Measurements from ENCODE around the gene GH1. TPM values are rescaled to one million over a fixed set of nuclear protein-coding genes. Genes with fewer than 3 reads are reported as not detected.
"Not testable (repeated sequence)": the region's sequence is repeated elsewhere in the genome, so short reads cannot be mapped to it uniquely, and the experiment has no call there.

GH1 gene
- total RNA-seq, 2 donors from 2014 or later = not detected

DNA sequence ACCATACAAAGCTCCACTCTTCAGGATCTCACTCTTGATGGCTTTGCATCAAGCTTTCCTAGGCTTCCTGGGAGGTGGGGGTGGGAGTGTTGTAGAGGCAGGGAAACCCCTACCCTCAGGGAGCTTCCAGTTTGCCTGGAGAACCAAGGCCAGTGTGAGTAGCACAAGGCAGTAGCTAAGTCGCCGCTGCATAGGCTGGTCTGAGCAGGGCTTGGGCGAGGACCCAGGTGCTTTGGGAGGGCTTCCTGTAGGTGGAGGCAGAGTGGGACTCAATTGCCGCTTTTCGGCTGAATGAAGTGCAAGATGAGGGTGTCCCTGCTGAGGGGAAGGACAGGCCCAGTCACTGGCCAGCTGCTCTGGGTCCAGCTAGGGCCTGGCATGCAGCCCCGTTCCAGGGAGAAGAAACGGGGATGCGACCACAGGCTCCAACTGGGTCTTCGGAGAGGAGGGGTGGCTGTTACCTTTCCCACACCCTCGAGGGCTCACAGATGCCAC lies 9.6 kb upstream of the GH1 start:
- no peaks in the 10 kb centered on the region for H3K9me3 Mint-ChIP-seq
- H3K36me3 Mint-ChIP-seq (ENCODE audit: insufficient read depth in 2 of 2) = no peaks in the 10 kb centered on the region
- no peak for DNase-seq
- H3K4me3 Mint-ChIP-seq = no peak overlapping the region
- no peak overlapping the region for H3K27ac Mint-ChIP-seq
- no peak for ATAC-seq (replicated peaks in 1 of 2)
- no peaks in the 10 kb centered on the region for H3K27me3 Mint-ChIP-seq (ENCODE audit: low read depth)
- H3K4me1 Mint-ChIP-seq (ENCODE audit: low read depth) = peaks cover 24% of the 10 kb centered on the region

DNA sequence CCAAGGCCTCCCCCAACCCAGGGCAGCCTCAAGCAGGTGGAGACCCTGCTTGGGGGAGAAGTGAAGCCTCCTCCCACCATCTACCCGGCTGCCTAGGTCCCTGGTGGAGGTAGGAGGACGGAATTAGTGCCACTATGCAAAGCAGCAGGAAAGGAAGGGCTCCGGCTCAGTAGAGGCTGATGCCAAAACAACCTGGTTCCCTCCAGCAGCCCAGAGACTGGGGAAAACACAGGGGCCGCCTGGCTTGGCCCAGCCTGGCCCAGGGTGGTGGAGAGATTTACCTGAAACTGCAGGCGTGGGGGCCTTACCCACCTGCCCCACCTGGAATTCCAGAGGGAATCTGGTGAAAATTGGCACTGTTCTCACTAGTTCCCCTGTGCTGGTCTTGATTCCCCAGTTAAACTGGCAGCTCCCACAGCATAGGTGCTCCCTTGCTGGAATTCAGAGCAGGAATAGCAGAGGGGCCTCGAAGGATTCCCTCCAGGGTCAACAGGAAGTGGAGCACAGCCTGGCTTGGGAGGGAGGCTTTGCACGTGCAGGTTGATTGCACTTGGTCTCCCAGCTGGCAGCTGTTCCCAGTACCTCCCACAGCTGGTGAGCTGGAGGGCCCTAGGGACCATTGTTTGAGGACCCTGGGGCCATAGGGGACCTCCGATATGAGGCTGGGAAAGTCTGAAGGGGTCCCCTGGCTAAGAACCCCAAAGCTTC lies 9.0 kb upstream of the GH1 start:
- H3K4me1 Mint-ChIP-seq (ENCODE audit: low read depth) = peaks cover 21% of the 10 kb centered on the region
- no peak overlapping the region for H3K4me3 Mint-ChIP-seq
- no peaks in the 10 kb centered on the region for H3K27me3 Mint-ChIP-seq (ENCODE audit: low read depth)
- no peak for ATAC-seq (replicated peaks in 1 of 2)
- DNase-seq = no peak
- no peaks in the 10 kb centered on the region for H3K9me3 Mint-ChIP-seq
- H3K36me3 Mint-ChIP-seq (ENCODE audit: insufficient read depth in 2 of 2) = no peaks in the 10 kb centered on the region
- H3K27ac Mint-ChIP-seq = no peak overlapping the region

DNA sequence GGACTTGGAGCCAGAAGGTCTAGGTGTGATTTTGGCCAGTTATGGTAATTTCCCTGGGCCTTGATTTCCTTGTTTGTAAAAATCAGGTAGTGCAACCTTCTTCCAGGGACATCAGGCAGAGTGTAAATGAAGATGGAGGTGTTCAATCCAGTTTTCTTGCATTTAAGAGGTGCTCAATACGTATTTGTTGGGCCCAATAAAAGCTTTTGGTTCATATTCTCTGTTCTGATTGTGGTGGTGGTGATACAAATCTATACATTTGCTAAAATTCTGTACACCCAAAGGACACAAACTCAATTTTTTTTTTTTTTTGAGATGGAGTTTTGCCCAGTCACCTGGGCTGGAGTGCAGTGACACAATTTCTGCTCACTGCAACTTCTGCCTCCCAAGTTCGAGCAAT lies 7.5 kb upstream of the GH1 start:
- peaks cover 8% of the 10 kb centered on the region for H3K4me1 Mint-ChIP-seq (ENCODE audit: low read depth)
- H3K36me3 Mint-ChIP-seq (ENCODE audit: insufficient read depth in 2 of 2) = no peaks in the 10 kb centered on the region
- no peak for DNase-seq
- no peak overlapping the region for H3K27ac Mint-ChIP-seq
- no peak for ATAC-seq (replicated peaks in 1 of 2)
- no peaks in the 10 kb centered on the region for H3K27me3 Mint-ChIP-seq (ENCODE audit: low read depth)
- no peak overlapping the region for H3K4me3 Mint-ChIP-seq
- H3K9me3 Mint-ChIP-seq = no peaks in the 10 kb centered on the region

DNA sequence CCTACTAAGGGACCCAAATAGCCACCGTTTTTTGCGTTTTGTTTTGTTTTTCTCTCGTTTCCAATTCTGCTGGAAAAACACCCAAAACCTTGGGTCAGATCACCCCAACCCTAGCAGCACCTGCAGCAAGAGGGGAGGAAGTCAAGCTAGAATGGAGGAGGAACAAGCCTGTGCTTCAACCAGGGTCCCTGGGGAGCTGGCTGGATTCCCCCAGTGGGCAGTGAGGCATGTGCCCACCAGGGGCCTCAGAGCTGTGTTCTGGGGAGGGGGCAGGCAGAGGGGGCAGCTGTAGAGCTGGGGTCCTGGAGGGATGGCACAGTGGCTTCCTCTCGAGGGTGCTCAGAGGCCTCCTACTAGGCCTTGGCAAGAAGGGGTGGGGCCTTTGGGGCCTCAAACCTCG lies 7.0 kb upstream of the GH1 start:
- H3K4me3 Mint-ChIP-seq = no peak overlapping the region
- peaks cover 2% of the 10 kb centered on the region for H3K4me1 Mint-ChIP-seq (ENCODE audit: low read depth)
- H3K36me3 Mint-ChIP-seq (ENCODE audit: insufficient read depth in 2 of 2) = no peaks in the 10 kb centered on the region
- H3K9me3 Mint-ChIP-seq = no peaks in the 10 kb centered on the region
- no peak overlapping the region for H3K27ac Mint-ChIP-seq
- ATAC-seq (replicated peaks in 1 of 2) = no peak
- no peaks in the 10 kb centered on the region for H3K27me3 Mint-ChIP-seq (ENCODE audit: low read depth)
- DNase-seq = no peak

DNA sequence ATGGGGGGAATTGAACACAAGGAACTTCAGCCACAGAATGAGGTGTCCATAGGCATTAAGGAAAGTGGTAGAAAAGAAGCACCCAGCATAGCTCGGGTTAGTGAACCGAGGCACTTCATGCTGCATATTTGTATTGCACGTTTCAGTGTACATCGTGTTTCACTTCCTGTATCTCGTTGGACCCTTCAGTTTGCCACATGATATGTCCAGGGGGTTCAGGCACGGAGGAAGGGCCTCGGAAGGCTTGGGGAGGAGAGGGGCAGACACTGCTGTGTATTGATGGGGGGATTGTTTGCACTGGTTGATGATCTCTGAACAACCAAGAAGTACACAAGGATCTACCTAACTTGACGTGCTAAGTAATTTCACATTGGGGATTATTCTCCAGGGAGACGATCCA lies 3.8 kb upstream of the GH1 start:
- not testable (repeated sequence) for H3K36me3 Mint-ChIP-seq (ENCODE audit: insufficient read depth in 2 of 2); H3K27me3 Mint-ChIP-seq (ENCODE audit: low read depth); H3K4me1 Mint-ChIP-seq (ENCODE audit: low read depth); H3K4me3 Mint-ChIP-seq; H3K9me3 Mint-ChIP-seq; ATAC-seq (replicated peaks in 1 of 2); H3K27ac Mint-ChIP-seq; DNase-seq

DNA sequence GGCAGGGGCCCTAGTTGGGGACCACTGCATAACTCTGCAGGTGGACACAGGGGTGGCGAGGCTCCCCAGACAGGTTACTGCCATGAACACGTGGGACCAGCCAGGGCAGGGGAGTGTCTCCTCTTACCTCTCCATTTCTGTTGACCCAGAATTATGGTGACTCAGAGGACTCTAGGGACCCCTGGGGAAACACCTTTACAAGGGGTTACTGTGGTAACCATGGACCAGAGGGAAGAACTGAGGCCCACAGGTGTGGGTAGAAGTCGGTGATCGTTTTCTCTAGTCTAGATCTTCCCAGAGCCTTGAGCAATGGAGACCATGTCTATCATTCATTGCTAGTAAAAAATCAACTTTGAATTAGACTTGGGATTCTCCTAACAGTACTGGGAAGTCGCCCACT lies 2.1 kb upstream of the GH1 start:
- H3K27me3 Mint-ChIP-seq (ENCODE audit: low read depth); H3K36me3 Mint-ChIP-seq (ENCODE audit: insufficient read depth in 2 of 2); ATAC-seq (replicated peaks in 1 of 2); H3K4me1 Mint-ChIP-seq (ENCODE audit: low read depth); DNase-seq; H3K27ac Mint-ChIP-seq; H3K4me3 Mint-ChIP-seq; H3K9me3 Mint-ChIP-seq: not testable (repeated sequence)

DNA sequence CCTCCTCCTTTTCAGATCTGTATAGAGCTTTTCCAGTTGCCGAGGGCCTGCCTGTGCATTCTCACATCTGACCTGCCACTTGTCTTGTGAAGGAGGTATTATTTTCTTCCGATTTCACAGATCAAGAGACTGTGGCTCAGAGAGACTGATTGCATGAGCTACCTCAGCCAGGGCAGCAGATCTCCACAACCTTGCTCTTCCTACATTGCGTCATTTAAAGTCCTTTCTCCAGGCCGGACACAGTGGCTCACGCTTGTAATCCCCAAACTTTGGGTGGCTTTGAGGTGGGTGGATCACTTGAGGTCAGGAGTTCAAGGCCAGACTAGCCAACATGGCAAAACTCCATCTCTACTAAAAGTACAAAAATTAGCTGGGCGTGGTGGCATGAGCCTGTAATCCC lies 1.4 kb upstream of the GH1 start:
- not testable (repeated sequence) for H3K36me3 Mint-ChIP-seq (ENCODE audit: insufficient read depth in 2 of 2); DNase-seq; H3K9me3 Mint-ChIP-seq; H3K4me3 Mint-ChIP-seq; ATAC-seq (replicated peaks in 1 of 2); H3K4me1 Mint-ChIP-seq (ENCODE audit: low read depth); H3K27ac Mint-ChIP-seq; H3K27me3 Mint-ChIP-seq (ENCODE audit: low read depth)

DNA sequence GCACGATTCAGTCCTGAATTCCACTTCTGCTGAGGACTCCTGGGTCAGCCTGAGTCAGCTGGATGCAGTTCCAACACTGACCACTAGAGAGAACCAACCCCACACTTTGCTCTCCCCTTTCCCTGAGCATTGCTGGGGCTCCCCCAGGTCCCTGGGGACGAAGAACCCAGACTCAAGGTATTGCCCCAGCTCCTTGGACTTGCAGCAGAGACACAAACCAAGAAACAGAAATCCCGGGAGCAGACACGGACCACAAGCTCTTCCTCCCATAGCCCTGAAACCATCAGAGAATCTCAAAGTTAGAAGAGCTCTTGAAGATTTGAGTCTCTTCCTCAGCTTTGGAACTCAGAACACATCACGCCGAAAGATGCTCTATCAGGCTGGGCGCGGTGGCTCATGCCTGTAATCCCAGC lies 678 bp upstream of the GH1 start:
- Mint-ChIP-seq H3K36me3 (ENCODE audit: insufficient read depth in 2 of 2) (no peaks in the 10 kb centered on the region), H3K27ac (no peak overlapping the region), H3K4me1 (ENCODE audit: low read depth) (peaks cover 7% of the 10 kb centered on the region), H3K27me3 (ENCODE audit: low read depth) (no peaks in the 10 kb centered on the region), H3K4me3 (no peak overlapping the region), H3K9me3 (no peaks in the 10 kb centered on the region)
- ATAC-seq (replicated peaks in 1 of 2) (peak; percentile 94 to 95), DNase-seq (peak; percentile 71 to 80)

DNA sequence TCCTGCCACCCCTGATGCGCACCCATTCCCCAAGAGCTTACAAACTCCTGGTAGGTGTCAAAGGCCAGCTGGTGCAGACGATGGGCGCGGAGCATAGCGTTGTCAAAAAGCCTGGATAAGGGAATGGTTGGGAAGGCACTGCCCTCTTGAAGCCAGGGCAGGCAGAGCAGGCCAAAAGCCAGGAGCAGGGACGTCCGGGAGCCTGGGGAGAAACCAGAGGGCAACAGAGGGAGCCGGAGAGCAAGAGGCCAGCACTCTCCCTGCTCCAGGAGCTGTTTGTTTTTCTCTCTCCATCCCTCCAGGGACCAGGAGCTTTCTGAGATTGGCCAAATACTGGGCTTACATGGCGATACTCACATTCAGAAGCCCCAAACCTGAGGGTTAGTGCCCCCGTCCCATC lies 334 bp downstream of the GH1 start:
- Mint-ChIP-seq H3K27ac (no peak overlapping the region), H3K36me3 (ENCODE audit: insufficient read depth in 2 of 2) (no peaks in the 10 kb centered on the region), H3K4me3 (no peak overlapping the region), H3K9me3 (no peaks in the 10 kb centered on the region), H3K4me1 (ENCODE audit: low read depth) (peaks cover 7% of the 10 kb centered on the region), H3K27me3 (ENCODE audit: low read depth) (no peaks in the 10 kb centered on the region)
- no peak for ATAC-seq (replicated peaks in 1 of 2)
- no peak for DNase-seq

DNA sequence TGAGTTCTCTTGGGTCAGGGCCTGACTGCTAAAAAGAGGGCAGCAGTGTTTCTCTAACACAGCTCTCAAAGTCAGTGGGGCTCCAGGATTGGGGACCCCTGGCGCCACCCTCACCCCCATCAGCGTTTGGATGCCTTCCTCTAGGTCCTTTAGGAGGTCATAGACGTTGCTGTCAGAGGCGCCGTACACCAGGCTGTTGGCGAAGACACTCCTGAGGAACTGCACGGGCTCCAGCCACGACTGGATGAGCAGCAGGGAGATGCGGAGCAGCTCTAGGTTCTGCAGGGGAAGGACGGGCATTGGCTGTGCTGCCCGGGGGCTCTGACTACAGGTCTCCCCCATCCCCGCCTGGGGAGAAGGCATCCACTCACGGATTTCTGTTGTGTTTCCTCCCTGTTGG lies 993 bp downstream of the GH1 start:
- Mint-ChIP-seq H3K27me3 (ENCODE audit: low read depth) (no peaks in the 10 kb centered on the region), H3K9me3 (no peaks in the 10 kb centered on the region), H3K4me1 (ENCODE audit: low read depth) (peaks cover 7% of the 10 kb centered on the region), H3K36me3 (ENCODE audit: insufficient read depth in 2 of 2) (no peaks in the 10 kb centered on the region), H3K4me3 (no peak overlapping the region), H3K27ac (no peak overlapping the region)
- ATAC-seq (replicated peaks in 1 of 2) (no peak), DNase-seq (no peak)

DNA sequence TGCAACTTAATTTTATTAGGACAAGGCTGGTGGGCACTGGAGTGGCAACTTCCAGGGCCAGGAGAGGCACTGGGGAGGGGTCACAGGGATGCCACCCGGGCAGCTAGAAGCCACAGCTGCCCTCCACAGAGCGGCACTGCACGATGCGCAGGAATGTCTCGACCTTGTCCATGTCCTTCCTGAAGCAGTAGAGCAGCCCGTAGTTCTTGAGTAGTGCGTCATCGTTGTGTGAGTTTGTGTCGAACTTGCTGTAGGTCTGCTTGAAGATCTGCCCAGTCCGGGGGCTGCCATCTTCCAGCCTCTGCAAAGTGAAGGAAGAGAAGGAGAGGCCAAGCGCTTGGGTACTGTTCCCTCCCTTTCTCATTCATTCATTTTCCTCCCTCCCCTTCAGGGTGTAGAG lies 1.4 kb downstream of the GH1 start:
- not testable (repeated sequence) for H3K9me3 Mint-ChIP-seq; ATAC-seq (replicated peaks in 1 of 2); H3K36me3 Mint-ChIP-seq (ENCODE audit: insufficient read depth in 2 of 2)

DNA sequence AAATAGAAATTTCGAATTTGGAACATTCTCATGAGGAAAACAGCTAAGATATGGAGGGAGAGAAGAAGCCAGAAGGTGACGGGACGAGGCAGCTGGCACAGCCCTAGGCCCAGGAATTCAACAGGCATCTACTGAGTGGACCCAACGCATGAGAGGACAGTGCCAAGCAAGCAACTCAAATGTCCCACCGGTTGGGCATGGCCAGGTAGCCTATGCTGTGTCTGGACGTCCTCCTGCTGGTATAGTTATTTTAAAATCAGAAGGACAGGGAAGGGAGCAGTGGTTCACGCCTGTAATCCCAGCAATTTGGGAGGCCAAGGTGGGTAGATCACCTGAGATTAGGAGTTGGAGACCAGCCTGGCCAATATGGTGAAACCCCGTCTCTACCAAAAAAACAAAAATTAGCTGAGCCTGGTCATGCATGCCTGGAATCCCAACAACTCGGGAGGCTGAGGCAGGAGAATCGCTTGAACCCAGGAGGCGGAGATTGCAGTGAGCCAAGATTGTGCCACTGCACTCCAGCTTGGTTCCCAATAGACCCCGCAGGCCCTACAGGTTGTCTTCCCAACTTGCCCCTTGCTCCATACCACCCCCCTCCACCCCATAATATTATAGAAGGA lies 2.0 kb downstream of the GH1 start:
- peaks cover 13% of the 10 kb centered on the region for H3K4me1 Mint-ChIP-seq (ENCODE audit: low read depth)
- no peak for ATAC-seq (replicated peaks in 1 of 2)
- DNase-seq = no peak
- H3K27me3 Mint-ChIP-seq (ENCODE audit: low read depth) = no peaks in the 10 kb centered on the region
- no peak overlapping the region for H3K4me3 Mint-ChIP-seq
- H3K27ac Mint-ChIP-seq = no peak overlapping the region
- no peaks in the 10 kb centered on the region for H3K9me3 Mint-ChIP-seq
- no peaks in the 10 kb centered on the region for H3K36me3 Mint-ChIP-seq (ENCODE audit: insufficient read depth in 2 of 2)

More for the DNA sequence above, 1.4 kb downstream of the GH1 start:
- not testable (repeated sequence) for H3K27ac Mint-ChIP-seq; H3K4me1 Mint-ChIP-seq (ENCODE audit: low read depth); DNase-seq; H3K4me3 Mint-ChIP-seq; H3K27me3 Mint-ChIP-seq (ENCODE audit: low read depth)

DNA sequence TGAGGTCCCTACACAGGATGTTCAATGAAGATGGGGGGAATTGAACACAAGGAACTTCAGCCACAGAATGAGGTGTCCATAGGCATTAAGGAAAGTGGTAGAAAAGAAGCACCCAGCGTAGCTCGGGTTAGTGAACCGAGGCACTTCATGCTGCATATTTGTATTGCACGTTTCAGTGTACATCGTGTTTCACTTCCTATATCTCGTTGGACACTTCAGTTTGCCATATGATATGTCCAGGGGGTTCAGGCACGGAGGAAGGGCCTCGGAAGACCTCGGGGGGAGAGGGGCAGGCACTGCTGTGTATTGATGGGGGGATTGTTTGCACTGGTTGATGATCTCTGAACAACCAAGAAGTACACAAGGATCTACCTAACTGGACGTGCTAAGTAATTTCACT lies 2.9 kb downstream of the GH1 start:
- H3K4me1 Mint-ChIP-seq (ENCODE audit: low read depth) = peaks cover 17% of the 10 kb centered on the region
- not testable (repeated sequence) for H3K9me3 Mint-ChIP-seq; H3K27ac Mint-ChIP-seq; ATAC-seq (replicated peaks in 1 of 2); DNase-seq; H3K36me3 Mint-ChIP-seq (ENCODE audit: insufficient read depth in 2 of 2); H3K4me3 Mint-ChIP-seq; H3K27me3 Mint-ChIP-seq (ENCODE audit: low read depth)

DNA sequence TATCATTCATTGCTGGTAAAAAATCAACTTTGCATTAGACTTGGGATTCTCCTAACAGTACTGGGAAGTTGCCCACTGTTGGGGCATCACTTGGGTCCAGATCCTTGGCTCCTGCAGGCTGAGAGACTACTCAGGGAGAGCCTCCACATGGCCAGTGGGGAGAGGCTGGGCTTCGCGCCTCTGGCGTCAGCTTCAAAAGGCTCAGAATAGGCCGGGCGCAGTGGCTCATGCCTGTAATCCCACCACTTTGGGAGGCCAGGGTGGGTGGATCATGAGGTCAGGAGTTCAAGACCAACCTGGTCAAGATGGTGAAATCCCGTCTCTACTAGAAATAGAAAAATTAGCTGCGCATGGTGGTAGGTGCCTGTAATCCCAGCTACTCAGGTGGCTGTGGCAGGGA lies 4.2 kb downstream of the GH1 start:
- Mint-ChIP-seq H3K27me3 (ENCODE audit: low read depth) (no peaks in the 10 kb centered on the region), H3K27ac (no peak overlapping the region), H3K36me3 (ENCODE audit: insufficient read depth in 2 of 2) (no peaks in the 10 kb centered on the region), H3K4me1 (ENCODE audit: low read depth) (peaks cover 16% of the 10 kb centered on the region), H3K9me3 (no peaks in the 10 kb centered on the region), H3K4me3 (no peak overlapping the region)
- ATAC-seq (replicated peaks in 1 of 2) (no peak), DNase-seq (no peak)

Data from activated T-cell treated with anti-CD3 and anti-CD28 coated beads, Interleukin-2, amount 50 U/mL, for 72 hours (primary cell).